Activated naive CD4-positive, alpha-beta T cell treated with Interleukin-2 at 50 U/mL for 16 hours (primary cell): Measurements from ENCODE around the gene CFAP54.
"Not testable (repeated sequence)": the region's sequence is repeated elsewhere in the genome, so short reads cannot be mapped to it uniquely, and the experiment has no call there.

Experiments
- DNase-seq: peaks from one replicate; pipeline ENCODE4 v3.0.0-alpha.2; 2020

The CFAP54 gene

DNA sequence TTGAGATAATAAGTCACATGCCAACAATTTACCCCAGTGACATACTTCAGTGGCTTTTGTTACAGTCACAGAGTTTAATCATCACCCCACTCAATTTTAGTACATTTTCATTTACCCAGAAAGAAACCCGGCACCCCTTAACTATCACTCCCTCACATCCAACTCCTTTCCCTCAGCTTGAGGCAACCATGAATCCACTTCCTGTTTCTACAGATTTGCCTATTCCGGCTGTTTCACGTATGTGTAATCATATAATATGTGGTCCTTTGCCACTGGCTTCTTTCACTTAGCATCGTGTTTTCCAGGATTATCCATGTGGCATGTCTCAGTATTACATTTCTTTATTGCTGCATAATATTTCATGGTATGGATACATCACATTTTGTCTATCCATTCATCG, 147.5 kb downstream of the CFAP54 start:
- no peak for DNase-seq

DNA sequence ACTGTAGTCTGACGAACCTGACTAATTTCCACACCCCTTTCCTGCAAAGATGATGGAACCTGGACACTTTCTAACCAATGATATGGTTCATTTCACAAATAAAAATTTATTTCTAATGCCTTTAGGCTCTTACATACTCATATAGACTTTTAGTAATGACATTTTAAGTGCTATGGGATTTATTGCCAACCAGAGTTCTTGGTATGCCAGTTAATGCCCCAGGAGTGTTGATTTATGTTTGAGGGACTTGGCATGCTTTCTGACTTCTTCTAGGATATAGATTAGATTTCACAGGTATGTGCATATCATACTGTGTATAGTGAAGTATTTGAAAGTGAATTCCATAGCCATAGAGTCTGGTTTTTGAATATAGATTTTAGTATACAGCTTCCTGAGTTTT, 159.5 kb downstream of the CFAP54 start:
- no peak for DNase-seq

DNA sequence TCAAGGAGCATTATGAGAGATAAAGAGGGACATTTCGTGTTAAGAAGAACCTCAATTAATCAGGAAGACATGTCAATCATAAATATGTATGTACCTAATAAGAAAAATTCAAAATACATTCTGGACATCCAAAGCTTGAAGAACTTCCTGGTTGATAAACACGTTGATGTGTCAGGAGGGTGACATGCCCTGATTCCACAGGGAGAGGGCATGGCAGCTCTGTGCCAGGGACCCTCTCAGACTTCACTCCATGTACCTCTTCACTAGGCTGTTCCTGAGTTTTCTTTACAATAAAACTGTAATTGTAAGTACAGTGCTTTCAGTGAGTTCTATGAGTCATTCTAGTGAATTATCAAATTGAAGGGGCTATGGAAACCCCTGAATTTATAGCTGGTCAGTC, 163.5 kb downstream of the CFAP54 start:
- DNase-seq = no peak

DNA sequence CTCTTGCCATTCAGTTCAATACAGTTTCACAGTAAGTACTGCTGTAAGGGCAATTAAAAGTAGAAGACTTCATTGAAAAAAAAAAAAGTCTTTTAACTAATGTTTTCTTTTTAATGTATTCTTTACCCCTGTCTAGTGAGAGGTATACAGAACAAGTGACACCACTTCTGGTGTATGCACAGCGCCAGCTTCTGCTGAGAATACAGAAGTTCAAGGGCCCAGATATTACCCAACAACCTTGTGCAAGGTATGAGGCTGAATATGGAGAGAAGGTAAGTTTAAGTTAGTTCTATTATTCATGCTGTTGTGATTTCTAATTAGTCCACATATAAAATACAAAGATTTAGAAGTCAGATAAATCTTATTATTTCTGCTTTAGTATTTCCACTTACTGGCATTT, 168.7 kb downstream of the CFAP54 start:
- no peak for DNase-seq

DNA sequence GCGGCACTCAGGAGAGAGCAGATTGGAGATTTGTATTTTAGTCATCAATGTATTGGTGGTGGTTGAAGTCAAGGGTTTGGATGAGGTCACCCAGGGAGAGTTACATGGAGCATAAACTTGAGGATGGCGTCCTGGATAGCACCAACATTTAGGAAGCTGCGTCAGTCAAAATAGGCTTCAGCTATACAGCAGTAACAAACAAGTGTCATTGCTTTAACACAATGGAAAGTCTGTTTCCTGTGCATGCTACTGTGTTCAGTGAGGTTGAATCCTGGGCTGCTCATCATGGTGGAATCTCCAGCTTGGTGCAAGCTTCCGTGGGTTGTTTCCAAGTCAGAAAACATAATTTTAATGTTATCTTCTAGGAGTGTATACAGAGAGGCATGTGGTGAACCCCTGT, 180.4 kb downstream of the CFAP54 start:
- no peak for DNase-seq

DNA sequence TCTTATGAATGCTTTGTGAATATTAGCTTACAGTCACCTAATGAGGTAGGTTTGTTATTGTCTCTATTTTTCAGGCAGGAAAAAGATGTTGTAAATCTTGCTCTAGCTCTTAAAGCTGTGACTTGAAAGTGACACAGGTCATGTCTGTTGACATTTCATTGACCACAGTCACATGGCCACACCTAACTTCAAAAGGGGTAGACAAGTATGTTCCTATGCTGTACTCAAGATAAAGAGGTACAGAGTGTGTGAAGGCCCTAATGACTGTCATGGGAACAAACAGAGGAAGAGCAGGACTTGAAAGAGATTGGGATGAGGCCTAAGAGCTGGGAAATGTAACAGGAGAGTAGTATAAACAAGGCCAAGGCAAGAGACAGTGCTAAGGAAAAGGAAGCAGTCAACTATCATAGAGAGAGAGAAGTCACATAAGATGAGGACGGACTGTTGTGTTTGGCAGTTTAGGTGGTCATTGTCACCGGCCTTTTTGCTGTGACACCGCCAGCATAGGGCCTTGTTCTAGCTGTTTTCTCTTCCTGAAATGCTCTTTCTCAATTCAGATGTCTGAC, 181.0 kb downstream of the CFAP54 start:
- DNase-seq = no peak

DNA sequence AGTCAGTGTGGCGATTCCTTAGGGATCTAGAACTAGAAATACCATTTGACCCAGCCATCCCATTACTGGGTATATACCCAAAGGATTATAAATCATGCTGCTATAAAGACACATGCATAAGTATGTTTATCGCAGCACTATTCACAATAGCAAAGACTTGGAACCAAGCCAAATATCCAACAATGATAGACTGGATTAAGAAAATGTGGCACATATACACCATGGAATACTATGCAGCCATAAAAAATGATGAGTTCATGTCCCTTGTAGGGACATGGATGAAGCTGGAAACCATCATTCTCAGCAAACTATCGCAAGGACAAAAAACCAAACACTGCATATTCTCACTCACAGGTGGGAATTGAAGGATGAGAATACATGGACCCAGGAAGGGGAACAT, 186.1 kb downstream of the CFAP54 start:
- not testable (repeated sequence) for DNase-seq

DNA sequence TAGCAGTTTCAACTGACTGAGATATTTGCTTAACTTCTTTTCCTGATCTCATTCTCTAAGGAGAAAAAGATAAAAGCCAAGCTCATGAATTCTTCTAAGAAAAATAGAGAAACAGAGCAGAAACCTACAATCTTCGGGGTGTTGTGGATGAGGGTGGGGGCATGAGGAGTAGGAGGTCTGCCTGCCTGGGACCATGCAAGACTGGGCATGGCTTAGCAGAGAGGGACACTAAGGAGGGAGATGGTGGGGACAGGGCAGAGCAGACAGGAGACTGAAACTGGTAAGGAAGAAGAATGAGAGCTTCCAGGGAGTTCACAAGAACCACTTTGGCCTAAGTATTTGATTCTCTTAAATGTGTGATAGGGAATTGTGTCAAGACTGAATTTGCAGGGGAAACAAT, 188.0 kb downstream of the CFAP54 start:
- DNase-seq = no peak

DNA sequence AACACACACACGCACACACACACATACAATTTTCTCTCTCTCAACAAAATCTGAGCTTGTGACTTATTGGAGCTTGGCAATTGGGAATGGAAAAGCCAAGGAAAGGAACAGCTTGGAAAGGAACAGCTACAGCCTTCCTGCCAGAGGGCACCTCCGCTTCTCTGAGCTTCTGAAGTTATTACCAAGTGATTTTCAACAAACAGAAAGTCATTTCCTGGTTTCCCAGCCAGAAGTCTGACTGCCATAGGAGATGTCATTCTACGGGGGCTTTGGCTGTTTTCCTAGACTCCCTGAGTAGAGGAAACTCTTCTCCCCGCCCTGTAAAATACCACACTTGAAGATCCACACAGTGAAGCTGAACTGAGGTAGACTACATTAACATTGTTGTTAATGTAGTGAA, 198.3 kb downstream of the CFAP54 start:
- DNase-seq = no peak

DNA sequence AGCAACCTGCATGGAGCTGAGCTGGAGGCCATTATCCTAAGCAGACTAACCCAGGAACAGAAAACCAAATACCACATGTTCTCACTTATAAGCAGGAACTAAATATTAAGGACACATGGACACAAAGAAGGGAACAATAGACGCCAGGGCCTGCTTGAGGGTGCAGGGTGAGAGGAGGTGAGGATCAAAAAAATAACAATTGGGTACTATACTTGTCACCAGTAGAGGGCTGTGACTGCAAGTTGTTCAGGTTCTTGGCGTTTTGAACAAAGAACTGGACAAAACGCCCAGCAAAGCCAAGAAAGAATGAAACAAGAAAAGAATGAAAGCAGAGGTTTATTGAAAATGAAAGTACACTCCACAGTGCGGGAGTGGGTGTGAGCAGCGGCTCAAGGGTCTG, 209.1 kb downstream of the CFAP54 start:
- DNase-seq = no peak

DNA sequence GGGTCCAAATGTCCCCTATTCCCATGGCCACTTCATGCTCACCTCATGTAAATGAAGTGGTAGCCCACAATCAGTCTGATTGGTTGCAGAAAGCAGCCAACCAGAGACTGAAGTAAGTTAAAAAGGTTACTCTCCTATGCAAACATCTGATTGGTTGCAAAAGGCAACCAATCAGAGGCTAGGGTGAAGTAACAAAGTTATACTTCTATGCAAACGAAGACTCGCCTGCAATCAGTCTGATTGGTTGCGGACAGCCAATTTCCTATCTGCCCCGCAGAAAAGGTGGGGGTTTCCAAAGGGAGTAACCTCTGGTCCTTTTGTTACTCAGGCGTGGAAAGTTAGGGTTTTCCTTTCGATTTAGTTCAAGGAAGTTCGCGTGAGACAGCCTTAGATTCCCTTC, 209.6 kb downstream of the CFAP54 start:
- DNase-seq = no peak

DNA sequence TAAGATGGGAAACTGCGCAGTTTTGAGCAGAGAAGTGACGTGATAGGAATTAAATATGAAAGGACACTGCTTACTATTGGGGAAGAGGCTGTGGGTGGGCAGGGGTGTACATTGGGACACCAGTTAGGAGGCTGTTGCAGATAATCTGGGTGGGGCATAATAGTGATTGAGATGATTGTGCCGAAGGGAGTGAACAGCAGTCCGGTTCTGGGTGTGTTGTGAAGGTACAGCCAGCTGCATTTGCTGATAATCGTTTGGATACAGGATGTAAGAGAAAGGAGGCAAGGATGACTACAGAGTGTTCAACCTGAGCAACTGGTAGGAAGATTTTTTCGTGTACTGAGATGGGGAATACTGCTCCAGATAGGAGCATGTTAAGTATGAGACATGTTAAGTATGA, 212.5 kb downstream of the CFAP54 start:
- DNase-seq = no peak

DNA sequence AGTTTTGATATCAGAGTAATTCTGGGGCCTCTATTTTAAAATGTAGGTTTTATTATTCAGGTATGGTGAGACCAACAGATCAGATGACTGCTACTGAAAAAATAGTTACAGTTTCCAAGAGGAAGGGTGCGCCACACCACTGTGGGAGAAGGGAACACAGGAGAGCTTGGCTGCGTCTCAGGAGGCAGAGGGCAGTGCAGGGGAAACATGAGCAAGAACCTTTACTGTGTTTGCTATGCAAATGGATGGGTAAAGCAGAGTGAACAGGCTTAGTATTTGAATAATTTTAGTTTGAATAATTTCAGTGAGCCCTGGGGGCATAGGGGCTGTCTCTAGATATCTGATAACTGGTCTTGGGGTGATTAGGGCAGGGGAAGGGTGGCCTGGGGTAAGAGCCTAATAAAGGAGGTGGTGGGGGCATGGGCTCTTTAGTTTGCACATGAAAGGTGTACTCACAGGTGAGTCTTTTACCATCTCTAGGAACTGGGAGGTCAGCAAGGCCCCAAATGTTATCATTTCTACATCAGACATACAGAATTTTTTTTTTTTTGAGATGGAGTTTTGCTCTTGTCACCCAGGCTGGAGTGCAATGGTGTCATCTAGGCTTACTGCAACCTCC, 220.9 kb downstream of the CFAP54 start:
- no peak for DNase-seq

DNA sequence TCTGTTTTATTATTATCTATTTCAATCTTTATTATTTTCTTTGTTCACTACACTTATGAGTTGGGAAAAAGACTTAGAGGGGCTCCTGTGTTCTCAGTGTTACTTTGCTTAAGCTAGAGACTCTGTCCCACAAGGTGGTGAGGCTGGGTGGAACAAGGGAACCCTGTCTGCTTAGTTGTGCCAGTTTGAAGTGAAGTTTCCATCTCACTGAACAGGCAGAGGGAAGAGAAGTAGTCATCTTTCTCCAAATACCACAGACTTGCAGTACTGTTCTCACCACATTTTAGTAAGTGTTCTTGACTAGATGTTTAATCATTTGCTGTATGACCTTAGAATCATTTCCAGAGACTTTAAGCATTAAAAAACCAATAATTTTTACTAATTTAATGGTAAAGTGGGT, 222.0 kb downstream of the CFAP54 start:
- DNase-seq = no peak

DNA sequence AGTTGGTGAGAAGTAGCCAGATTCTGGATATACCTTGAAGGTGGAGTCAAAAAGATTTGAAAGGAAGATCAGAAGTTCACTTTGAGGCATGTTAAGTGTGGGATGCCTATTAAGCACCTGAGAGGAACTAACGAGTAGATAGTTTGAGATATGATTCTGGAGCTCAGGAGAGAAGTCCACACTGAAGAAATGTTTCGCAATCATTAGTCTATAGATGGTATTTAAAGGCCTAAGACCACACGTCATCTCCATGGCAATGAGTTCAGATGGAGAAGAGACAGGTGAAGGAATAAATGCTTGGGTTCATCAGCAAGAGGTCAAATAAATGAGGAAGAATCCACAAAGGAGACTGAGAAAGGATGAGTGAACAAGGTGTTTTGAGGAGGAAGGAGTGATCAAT, 224.8 kb downstream of the CFAP54 start:
- DNase-seq = no peak

DNA sequence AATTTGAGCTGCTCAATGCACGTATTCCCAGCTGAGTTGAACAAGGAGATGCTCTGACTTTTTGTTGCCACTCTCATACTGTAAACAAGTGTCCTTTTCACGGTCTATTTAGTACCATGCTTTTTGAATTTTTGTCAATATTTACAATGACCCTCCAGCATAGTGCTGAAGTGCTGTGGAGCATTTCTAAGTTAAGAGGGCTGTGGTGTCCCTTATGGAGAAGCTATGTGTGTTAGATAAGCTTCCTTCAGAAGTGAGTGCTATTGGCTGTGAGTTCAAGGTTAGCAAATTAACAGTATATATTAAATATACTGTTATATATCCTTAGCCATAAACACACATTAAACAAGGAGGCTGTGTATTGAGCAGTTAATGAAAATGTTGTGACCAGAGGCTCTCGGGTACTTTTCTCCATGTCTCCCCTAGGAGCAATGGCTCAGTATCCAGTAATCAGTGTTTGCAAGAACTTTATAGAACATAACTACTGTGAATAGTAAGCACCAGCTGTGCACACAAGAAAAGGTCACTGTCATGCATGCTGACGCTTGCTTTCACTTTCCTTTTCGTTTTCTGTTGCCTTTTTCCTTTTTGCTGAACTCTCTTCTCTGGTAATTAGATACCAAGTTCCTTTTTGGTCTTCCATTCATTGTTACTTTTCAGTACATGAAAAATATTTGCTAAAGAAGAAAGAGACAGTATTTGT, 230.4 kb downstream of the CFAP54 start:
- DNase-seq = no peak

DNA sequence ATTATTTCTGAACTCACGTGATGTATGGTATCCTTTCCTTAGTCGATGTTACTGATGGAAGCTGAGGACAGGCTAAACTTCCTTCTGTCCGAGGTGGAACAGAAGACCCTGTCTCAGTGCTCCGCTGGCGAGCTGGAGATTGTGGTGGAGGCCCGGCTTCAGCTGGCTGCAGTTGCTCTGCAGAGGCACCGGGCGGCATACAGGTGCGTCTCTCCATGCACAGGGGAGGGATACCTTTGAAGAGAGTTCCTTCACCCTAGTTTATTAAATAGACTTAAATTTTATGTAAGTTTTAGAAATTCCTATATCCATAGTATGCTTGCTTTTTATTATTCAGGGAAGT, 231.0 kb downstream of the CFAP54 start:
- DNase-seq = peak; percentile 22

DNA sequence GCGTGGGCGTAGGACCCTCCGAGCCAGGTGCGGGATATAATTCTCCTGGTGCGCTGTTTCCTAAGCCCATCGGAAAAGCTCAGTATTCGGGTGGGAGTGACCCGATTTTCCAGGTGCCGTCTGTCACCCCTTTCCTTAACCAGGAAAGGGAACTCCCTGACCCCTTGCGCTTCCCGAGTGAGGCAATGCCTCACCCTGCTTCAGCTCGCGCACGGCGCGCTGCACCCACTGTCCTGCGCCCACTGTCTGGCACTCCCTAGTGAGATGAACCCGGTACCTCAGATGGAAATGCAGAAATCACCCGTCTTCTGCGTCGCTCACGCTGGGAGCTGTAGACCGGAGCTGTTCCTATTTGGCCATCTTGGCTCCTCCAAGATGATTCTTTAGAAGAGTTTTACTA, 240.1 kb downstream of the CFAP54 start:
- DNase-seq = not testable (repeated sequence)

DNA sequence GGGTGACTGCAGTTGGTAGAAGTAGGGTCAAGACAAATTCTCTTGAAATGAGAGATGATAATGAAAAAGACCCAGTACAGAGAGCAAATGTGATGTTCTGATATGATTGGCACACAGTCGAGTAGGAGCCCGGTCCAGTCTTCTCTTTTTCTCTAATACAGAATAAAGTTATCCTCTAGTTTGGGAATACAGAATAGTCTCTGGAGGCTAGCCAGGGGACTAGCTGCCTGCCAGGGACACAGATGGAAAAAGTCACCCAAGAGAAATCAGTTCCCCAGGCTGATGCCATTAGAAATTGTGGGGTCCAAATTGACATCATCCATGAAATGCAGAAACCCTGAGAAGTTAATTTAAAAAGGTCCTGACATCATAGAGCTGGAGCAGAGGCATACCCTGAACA, 240.5 kb downstream of the CFAP54 start:
- DNase-seq = no peak

DNA sequence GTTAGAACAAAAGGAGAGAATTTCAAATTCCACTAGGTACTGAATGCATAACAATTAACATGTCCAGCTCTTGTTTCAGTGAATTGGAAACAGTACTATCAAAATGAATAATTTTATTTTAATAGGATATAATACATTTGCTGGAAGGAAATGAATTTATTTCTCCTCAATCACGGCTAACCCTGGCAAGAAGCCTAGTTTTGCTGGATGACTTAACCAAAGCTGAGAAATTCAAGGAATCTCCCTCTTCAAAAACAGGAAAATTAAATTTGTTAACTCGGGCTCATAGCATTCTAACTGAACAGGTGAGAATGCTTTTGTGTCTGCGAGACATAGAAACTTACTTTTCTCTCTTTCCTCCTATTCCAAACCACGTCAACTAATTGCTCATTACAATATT, 254.2 kb downstream of the CFAP54 start:
- DNase-seq = no peak

DNA sequence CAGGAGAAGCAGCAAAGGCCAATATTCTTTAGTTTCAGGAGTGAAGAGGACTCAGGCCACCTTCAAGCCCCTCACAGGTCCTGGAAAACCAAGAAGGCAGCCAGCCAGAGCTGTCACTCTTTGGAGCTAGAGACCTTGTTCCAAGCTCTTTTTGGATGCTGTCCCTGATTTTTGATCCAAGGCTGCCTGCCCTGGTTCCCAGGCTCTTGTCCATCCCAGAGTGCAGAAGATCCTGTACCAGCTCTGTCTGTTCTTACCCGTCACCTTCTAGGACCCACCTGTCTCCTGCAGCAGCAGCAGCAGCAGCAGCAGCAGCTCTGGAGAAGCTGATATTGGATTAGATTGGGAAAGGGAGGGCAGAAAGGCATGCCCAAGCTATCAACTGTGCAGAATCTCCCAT, 260.6 kb downstream of the CFAP54 start:
- DNase-seq = no peak

DNA sequence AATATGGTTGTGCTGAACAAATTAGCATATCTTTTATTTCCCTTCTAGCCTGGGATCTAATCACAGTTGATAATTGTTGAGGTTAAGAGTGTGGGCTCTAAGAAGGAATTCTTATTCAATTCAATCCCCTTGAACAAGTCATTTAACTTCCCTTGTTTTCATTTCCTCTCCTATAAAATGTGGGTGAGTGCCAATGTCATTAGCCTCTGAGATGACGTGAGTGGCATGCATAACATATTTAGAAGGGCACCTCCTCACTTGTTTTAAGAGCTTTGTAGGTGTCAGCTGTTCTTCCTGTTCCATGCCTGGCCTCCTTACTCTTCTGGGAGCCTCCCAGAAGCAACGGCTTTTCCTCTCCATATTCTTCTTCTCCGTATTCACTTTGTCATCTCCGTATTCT, 262.2 kb downstream of the CFAP54 start:
- no peak for DNase-seq

DNA sequence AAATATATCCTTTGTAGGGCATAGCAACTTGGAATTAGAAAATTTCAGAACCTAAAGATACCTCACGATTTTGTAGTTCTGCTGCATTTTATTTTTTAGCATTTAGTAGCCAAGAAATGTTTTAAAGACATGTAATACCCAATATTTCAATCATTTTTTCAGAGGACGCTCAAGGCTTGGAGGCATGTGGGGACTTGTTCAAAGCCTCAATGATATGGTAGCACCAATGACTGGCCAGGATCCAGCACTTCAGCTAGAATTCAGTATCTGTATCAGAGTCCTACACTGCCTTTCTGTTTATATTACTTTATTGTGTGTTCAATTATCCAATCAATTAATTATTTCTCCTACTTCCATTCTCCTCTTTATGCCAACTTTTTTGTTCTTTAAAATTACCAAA, 262.8 kb downstream of the CFAP54 start:
- DNase-seq = no peak

DNA sequence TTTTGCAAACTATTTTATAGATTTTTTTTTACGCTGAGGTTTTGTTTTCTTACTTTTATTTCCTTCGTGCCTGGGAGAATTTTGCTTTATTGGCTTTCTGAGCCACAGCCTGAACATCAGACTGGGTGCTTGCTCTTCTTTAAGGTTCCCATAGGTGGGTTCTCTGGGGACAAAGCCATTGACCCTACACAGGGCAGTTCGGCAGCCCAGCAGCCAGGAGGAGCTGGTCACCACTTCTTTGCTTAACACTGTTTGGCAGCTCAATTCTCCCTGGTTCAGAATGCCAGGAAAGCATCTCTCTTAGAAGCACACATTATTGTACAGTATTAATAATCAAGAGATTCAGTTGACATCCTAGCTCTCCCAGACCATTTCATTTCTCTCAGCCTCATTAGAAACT, 276.9 kb downstream of the CFAP54 start:
- DNase-seq = no peak

DNA sequence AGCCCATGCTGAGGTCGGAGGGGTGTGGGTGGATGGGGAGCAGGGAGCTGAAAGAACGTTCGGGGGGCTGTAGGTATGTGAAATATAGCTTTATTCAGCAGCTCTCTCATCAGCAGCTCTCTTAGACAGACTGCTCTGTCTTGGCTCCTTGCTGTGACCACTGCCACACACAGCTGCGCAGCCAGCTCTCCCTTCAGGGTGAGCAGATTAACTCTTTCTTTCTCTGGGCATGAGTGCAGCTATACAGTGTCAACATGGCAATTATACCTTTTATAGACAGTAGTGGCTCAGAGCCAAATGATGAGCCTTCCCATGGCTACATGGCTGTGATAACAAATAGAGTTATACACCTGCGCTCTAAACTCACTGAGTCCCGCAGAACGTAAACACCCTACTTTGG, 280.0 kb downstream of the CFAP54 start:
- DNase-seq = no peak
